ENCODE measurements around the gene POLR1G. TPM values are rescaled to one million over a fixed set of nuclear protein-coding genes. Genes with fewer than 3 reads are reported as not detected.

The POLR1G gene
- total RNA-seq, 2 experiments from 2014 or later, result 10.8 to 16.3 TPM

GRCh38 chr19:45391871-45392665 is 14.4 kb upstream of the POLR1G start:
- Histone ChIP-seq H2AFZ (ENCODE audit: low read length) (no peak overlapping the region; the same call in 1 of the 2 replicates), H3K9me2 (ENCODE audit: insufficient read depth, low read length) (no peaks in the 10 kb centered on the region), H3K79me2 (ENCODE audit: insufficient read depth, low read depth, low read length) (no peaks in the 10 kb centered on the region), H3K27ac (ENCODE audit: low read depth, low read length, poor library complexity, severe bottlenecking) (no peak overlapping the region), H4K20me1 (ENCODE audit: insufficient read depth, low read length) (no peaks in the 10 kb centered on the region), H3K4me3 (ENCODE audit: low read depth, low read length, poor library complexity, severe bottlenecking) (no peak overlapping the region), H3K4me2 (ENCODE audit: low read length) (peak overlapping the region; percentile 35), H3K4me1 (ENCODE audit: insufficient read depth, low read length, poor library complexity, severe bottlenecking) (peaks cover 8% of the 10 kb centered on the region), H3K9me3 (ENCODE audit: low read length) (no peaks in the 10 kb centered on the region), H3K36me3 (ENCODE audit: insufficient read depth, low read length) (no peaks in the 10 kb centered on the region)
- no TSS peak for BruUV-seq (replicated peaks)
- intact Hi-C loops (cut with micrococcal nuclease; ENCODE audit: unreplicated experiment), result no loop called here
- TF ChIP-seq EZH2phosphoT487 (IDR thresholded peaks at IDR 0.05; ENCODE audit: borderline replicate concordance, low read depth, low read length) (no peak), CTCF (conservative IDR thresholded peaks at IDR 0.05; ENCODE audit: low read length) (no peak)
- ChIA-PET POLR2A (interaction anchor here (0.5 kb wide), 1 partner anchor 115 kb away, joined by 4 read pairs; no protein-coding TSS in a partner anchor), CTCF (ENCODE audit: unreplicated experiment) (no interaction called here)
- DNase-seq (ENCODE audit: low spot score), result no peak

GRCh38 chr19:45395821-45396617 is 10.4 kb upstream of the POLR1G start:
- H3K27ac ChIP-seq (ENCODE audit: low read depth, low read length, poor library complexity, severe bottlenecking), result no peak overlapping the region
- CTCF ChIA-PET (ENCODE audit: unreplicated experiment), result no interaction called here
- POLR2A ChIA-PET, result no interaction called here

More at GRCh38 chr19:45395821-45396617, 10.4 kb upstream of the POLR1G start:
- no peak overlapping the region for H3K4me3 ChIP-seq (ENCODE audit: low read depth, low read length, poor library complexity, severe bottlenecking)
- H2AFZ ChIP-seq (ENCODE audit: low read length), result no peak overlapping the region
- DNase-seq (ENCODE audit: low spot score), result no peak
- no peaks in the 10 kb centered on the region for H3K9me2 ChIP-seq (ENCODE audit: insufficient read depth, low read length)
- peaks cover 8% of the 10 kb centered on the region for H3K4me1 ChIP-seq (ENCODE audit: insufficient read depth, low read length, poor library complexity, severe bottlenecking)
- no peaks in the 10 kb centered on the region for H3K36me3 ChIP-seq (ENCODE audit: insufficient read depth, low read length)
- no peaks in the 10 kb centered on the region for H4K20me1 ChIP-seq (ENCODE audit: insufficient read depth, low read length)
- no peak overlapping the region for H3K4me2 ChIP-seq (ENCODE audit: low read length)
- H3K79me2 ChIP-seq (ENCODE audit: insufficient read depth, low read depth, low read length), result no peaks in the 10 kb centered on the region
- TF ChIP-seq CTCF (conservative IDR thresholded peaks at IDR 0.05; ENCODE audit: low read length) (no peak), EZH2phosphoT487 (IDR thresholded peaks at IDR 0.05; ENCODE audit: borderline replicate concordance, low read depth, low read length) (no peak)
- intact Hi-C loops (cut with micrococcal nuclease; ENCODE audit: unreplicated experiment), result no loop called here
- H3K9me3 ChIP-seq (ENCODE audit: low read length), result no peaks in the 10 kb centered on the region
- BruUV-seq (replicated peaks), result no TSS peak

All from OCI-LY7 (cell line).